GM04504 (cell line): Measurements from ENCODE around the gene SAMD4A.
A peak's percentile ranks its signal among the peaks of the same experiment; 100 is the strongest.

Experiments used
- DNase-seq: peaks from one replicate; pipeline ENCODE4 v3.0.0-alpha.2; 2012; ENCODE audit warnings: low read depth

SAMD4A gene

GRCh38 chr14:54660604-54661111, 93.7 kb downstream of the SAMD4A start:
- no peak for DNase-seq

- DNase-seq: no peak
These were observed 95.7 kb downstream of the SAMD4A start for GRCh38 chr14:54662491-54663133.

DNA sequence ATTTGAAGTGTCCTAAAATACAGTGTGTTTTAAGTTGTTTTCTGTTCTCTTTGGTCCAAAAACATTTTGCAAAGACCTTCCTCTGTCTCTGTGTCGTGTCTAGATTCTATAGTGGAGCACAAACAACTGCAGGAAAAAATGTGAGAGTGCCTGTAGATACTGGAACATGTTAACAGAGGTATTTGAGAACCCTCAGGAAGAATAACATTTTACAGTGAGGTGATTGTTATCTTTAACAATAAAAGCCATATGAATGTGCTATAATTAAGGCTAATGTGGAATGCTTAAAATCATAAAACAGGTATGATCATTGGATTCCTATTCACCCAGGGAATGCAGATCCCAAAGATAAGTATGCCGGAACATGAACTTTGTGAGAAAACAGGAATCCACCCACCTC, 98.0 kb downstream of the SAMD4A start:
- DNase-seq: no peak

- DNase-seq: no peak
These were observed 99.0 kb downstream of the SAMD4A start for GRCh38 chr14:54665946-54666345.

DNA sequence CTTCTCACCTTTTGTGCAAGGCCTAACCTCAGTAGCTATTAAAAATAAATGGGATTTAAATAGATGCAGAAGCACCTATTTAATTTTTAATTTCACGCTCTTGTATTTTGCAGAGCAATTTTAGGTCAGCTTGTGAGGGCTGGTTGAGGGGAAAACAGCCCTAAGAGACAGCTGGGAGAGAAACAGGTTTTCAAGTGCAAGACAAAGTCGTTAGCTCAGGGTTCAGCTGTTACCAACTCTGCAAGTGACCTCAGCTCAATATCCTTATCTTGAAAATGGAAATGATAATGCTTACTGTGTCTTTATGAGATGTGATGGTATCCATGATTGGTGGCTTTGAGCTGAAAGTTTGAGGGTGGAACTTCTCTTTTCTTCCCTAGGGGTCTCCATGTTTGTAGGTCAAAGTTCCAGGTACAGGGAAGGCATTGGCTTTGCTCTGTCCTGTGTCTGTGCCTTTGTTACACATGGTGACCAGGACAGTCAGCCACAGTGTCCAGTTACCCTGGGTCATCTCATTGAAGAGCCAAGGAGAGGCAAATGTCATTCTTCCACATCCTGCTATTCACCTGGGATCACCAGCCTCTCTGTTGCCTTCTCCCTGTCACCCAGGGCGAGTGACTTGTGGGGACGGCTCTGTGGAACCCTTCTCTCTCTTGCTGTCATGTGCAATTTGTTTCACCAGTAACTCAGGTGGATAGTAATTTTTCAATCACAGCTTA, 100.3 kb downstream of the SAMD4A start:
- no peak for DNase-seq

GRCh38 chr14:54667764-54668163, 100.8 kb downstream of the SAMD4A start:
- DNase-seq: no peak

- no peak for DNase-seq
These were observed 103.0 kb downstream of the SAMD4A start for GRCh38 chr14:54669721-54670561.

- DNase-seq: no peak
These were observed 104.6 kb downstream of the SAMD4A start for GRCh38 chr14:54671537-54671936.

GRCh38 chr14:54672181-54672580, 105.3 kb downstream of the SAMD4A start:
- no peak for DNase-seq

GRCh38 chr14:54672688-54673087, 105.8 kb downstream of the SAMD4A start:
- no peak for DNase-seq

DNA sequence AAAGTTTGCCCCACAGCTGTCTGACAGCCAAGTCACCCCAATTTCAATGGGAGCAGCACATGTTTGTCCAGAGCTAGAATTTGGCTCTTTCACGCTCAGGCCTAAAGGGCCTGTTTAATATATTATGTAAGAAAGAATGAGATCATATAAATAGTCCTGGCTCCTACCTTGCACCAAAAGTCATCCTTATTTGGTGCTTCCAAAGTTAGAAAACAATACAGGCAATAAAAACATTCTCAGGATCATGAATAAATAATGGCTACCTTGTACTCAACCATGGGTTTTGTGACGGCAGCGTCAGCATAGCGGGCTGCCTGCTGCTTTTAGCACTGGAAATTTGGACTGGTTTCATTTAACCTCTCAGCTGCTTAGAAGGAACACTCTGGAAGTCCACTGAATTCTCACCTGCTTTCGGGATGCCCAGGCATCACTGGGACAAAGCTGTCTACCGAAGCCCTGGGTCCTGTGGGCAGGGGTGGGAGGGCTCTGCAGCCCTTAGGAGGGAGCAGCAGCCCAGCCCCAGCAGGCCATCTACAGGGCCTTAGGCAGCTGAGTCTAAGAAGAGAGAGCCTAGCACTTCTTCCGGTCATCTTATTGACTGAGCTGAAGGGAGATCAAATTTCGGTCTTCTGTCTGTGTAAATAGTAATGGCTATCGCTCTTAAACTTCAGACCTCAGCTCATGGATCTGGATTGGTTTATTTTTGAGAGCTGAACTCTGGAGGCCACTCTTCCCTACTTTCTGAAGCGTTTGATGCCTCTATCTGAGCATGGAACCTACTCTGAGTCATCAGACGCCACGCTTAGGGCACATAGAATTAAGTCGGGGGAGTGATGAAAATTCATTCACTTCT, 106.5 kb downstream of the SAMD4A start:
- DNase-seq: no peak

GRCh38 chr14:54674046-54674741, 107.3 kb downstream of the SAMD4A start:
- DNase-seq: no peak

DNA sequence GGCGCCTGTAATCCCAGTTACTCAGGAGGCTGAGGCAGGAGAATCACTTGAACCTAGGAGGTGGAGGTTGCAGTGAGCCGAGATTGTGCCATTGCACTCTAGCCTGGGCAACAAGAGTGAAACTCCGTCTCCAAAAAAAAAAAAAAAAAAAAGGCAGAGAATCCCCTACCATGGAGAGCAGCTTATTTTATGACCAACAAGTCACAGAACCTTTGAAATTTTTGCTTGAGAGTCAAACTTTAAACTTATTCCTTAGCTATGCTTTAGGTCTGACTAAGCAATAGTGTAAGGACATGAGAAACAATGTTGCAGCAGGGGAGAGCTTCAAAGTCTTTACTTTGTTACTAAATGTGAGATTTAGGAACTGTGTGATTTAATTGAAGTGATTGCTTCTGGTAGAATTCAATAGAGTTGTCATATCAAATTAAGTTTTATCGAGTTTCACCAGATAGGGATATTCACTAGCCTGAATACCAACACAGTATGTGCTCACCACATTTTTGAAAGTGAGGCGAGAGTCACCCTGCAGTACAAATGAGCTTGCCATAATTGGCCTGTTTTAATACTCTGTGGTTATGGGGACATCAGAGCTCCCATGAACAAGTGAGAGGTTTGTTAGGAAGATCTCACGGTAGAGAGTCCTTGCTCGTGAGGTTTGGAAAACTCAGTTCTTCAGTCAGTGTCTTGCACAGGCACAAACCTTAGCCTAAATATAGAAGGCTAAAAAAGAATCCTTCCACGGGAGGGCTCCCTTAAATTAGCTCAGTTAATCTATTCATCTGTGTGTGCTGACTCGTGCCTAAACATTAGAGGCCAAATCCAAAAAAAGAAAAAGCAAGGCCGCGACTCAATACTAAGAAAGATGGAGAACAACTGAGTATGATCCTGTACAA, 108.6 kb downstream of the SAMD4A start:
- DNase-seq: no peak

DNA sequence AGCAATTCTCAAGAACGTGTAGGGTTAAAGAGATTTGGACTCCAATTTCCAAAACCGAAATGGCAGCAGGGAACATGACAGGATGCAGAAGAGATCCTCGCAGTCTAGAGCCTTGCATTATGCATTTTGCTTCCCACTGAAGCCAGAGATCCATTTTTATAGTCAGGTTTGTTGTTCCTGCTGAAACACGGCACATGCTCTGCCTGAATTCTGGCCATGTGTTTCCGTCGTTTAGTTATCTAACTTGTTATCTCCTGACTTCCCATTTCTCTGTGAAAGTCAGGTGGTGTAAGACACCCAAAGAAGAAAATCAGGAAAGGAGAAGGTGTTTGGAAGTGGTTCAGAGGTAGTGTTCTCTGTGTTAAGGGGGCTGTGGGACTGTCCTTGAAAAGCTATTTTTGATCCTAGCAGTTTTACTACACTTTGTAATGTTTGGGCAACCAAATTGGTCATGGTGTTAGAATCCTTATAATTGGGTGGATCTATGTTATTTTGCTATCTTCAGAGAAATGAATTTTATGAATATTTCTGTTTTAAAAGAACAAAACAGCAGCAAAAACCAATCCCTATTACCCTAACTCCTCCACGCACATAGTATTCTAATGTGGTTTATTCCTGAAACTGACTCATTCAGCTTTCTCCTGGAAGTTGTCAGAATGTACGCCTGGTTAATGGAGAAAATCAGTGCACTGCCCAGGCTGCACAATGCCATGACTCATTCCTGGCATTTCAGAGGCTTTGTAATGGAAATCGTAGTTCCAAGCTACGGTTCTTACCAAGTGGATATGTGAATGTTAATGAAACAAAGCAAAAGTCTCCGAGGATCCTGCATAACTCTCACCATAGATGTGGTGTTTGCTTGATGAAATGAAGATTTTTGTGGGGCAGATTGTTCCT, 110.1 kb downstream of the SAMD4A start:
- peak; percentile 89 for DNase-seq

DNA sequence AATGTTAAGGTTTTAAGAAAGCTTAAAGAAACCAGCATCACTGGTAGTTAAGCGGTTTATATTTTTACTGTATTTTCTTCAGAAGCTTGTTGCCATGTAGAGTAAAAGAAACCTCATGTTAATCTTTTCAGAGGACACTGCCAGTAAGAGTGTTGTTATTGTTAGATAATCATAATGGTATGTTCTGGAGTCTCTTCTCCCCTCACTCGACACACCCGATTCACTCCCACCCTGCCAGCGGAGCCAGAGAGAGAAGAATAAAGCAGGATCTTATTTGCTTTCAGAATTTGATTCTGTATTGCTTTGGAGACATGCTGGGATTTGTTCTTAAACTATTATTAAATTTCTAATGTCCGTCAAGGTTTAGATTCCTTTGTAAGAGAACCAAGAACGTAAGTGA, 113.7 kb downstream of the SAMD4A start:
- DNase-seq: no peak

DNA sequence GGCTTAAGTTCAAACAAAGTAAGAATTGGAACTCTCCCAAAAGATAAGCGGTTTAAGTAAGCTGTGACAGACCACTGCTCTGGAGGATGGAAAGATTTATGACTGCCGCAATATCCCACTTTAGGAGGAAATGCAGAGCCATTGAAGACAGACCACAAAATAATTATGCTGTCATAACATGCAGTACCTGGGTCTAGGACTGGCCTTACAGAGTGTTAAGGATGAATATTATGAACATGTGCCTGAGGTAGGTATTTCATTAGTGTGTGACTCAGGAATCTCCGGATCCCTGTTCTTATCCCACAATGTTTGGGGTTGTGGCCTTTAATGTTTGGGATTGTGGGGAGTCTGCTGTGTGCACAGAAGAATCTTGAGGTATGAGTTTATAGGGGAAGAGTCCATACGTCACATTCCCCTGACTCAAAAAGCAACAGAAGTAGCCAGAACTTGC, 114.9 kb downstream of the SAMD4A start:
- DNase-seq: no peak

- no peak for DNase-seq
These were observed 115.7 kb downstream of the SAMD4A start for GRCh38 chr14:54682578-54682977.

DNA sequence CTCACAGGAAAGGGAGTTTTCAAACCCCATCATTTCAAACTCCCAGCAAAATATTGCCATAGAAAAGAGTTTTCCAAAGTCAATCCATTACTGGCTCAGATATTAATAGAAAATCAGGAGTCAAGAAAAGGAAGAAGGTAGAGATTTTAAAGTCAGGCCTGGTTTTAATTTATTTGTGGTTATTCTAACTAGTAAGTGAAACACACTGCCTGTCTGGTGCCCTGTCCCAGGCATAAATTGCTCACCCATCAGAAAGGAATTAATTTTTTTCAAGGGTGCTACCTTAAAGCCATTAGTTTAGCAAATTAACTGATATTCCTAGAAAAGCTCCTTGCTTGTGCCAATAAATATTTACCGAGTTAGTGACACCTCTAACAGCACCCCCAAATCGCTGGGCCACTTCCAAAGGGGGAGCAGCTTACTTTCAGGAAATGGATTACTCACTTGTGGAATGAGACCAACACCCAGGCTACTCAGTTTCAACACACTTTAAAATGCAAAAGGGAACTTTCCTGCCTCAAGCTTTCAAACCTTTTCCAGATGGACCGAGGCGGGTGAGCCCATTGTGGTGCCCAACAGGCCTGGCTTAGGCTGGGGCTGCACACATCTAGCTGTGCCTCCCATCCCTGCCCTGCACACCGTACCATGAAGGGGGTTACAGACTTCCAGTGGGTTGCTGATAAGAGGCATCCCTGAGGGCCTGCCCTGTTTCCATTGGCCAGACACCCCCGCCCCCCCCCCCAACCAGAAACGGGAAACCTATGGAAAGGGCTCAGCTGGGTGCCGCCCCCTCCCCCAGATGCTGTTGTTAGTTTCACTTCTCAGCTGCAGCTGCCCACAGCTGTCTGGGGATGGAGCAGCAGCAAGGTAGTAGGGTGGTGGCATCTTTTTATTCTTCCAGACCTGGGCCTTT, 117.2 kb downstream of the SAMD4A start:
- peak; percentile 88 for DNase-seq
